ENCODE results near the gene ABL1.

GRCh38 chr9:130905902-130906734, 71.1 kb downstream of the ABL1 start:
- TF ChIP-seq POLR2A (IDR thresholded peaks at IDR 0.05; ENCODE audit: low read length) (no peak), GATA1 (IDR thresholded peaks at IDR 0.05; ENCODE audit: low read depth, low read length) (no peak)

Measured in erythroblast (primary cell).